Adipose tissue (tissue), 3 donors: ENCODE measurements around the gene EREG. TPM values are rescaled to one million over a fixed set of nuclear protein-coding genes. Genes with fewer than 3 reads are reported as not detected.

Experiments
- H3K27ac ChIP-seq: one replicate; pipeline ENCODE4 v1.5.1; 2013; ENCODE audit warnings: low read depth, low read length
- WGBS, 3 donors: extraction: QIAGEN DNeasy Blood & Tissue Kit; methylation state at CpG; one replicate each; pipeline ENCODE4 v1.1.7; 2013; 5-methylcytosine and 5-hydroxymethylcytosine counted together
- polyA plus RNA-seq, 3 donors: library from polyadenylated mRNA; stranded (reverse); fragments of 200-250 nt; gene quantifications; one replicate each; pipeline ENCODE4 v1.2.3, GENCODE V29; 2013
- donor health status: healthy with polysubstance abuse.
- donor health status: Bipolar disorder and iron deficiency.
- donor health status: healthy.

Gene EREG
- polyA plus RNA-seq, 3 donors = 0.03 to 4.0 (median 0.45) TPM

DNA sequence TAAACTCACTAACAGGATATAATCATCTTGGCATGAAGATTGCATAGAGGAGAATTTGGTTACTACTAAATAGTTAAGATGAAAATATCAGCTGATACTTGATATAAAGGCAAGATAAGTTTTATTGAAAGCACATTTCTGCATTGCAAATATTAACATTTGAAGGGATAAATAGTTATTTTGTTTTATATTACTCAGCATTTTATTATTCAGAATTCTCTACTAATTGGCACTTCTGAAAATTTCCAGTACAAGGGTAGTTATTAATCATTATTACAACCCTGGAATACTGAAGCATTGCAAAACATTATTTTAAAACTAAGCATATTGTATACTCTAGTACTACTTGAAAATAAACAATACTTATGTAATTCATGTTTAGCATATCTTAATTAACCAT, 47.3 kb downstream of the EREG start:
- H3K27ac ChIP-seq = no peak overlapping the region

GRCh38 chr4:74413265-74413664, 48.3 kb downstream of the EREG start:
- no peak overlapping the region for H3K27ac ChIP-seq

GRCh38 chr4:74414149-74414809, 49.3 kb downstream of the EREG start:
- H3K27ac ChIP-seq = no peak overlapping the region
- 45 to 66% (median 62%) methylated on average over 5 of the region's 5 CpGs for WGBS, 3 donors

DNA sequence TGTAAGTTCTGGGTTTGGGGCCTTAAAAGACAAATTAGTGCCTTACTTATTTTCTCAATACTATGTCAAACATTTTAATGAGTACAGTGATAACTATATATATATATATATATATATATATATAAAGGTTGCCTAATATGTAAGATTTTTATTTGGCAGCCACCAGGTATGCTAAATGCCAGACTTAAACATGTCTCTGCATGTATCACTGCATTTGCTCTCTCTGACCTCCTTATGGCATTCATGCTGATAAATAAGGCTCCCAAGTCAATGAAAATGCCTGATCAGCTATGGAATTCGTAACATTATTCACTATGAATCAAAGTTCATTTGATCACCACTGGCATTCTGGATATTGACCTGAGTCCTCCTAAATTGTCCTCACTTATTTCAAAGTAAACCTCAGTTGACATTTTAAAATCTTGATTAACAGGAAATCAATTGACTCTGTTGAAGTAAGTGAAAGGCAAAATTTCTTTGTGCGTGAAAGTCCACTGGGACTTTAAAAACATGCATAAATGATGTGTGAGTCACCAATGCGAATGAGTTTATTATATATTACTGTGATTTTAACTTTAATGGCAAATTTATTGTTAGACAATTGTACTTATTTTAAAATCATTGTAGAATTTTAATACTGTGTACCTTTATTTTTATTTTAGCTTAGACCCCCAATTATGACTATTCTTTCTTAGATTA, 50.8 kb downstream of the EREG start:
- no peak overlapping the region for H3K27ac ChIP-seq
- WGBS, 3 donors = 60 to 77% (median 76%) methylated on average over 3 of the region's 3 CpGs

DNA sequence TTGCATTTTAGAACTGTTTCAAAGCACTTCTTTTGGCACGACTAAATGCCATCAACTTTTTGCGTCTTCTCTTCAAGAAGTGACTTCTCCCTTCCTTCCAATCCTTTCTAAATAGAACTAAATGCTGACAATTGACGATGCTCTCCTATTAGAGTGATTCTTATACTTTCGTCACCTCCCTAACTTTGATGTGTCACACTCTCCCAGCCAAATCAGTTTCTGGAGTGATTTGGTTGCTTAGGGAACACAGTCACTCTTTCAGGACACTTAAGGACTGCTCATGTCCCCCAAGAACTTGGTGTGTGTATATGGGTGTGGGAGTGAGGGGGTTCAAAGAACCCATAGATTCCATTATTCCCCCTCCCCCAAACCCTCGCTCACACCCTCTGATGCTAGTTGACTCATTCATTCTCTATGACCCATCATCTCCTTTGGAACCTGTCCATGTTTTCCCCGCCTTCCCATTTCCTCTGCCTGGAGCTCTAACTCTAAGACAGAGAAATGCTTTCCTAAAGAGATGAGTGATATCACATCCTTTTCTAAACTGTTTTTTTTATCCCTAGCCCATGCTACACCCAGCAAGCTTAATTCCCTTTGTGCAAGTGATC, 53.2 kb downstream of the EREG start:
- 69 to 77% (median 70%) methylated on average over 6 of the region's 6 CpGs for WGBS, 3 donors
- H3K27ac ChIP-seq = no peak overlapping the region

DNA sequence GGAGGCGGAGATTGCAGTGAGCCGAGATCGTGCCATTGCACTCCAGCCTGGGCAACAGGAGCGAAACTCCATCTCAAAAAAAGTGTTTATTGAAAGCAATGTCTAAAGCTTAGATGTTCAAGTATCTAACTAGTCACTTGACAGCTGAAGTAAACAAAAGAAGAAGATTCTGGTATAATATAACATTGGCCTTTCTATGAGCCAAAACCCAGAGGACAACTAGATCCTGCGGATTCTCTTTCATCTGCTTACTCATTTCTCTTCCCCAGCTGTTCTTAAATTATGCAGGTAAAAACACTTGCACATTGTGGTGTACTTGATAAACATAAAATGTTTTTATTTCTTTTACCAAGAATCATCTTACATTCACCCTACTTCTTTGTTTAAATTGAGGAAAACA, 55.9 kb downstream of the EREG start:
- 85 to 95% (median 95%) methylated on average over 2 to 5 of the region's 5 CpGs for WGBS, 3 donors
- no peak overlapping the region for H3K27ac ChIP-seq

- H3K27ac ChIP-seq = no peak overlapping the region
- 34 to 47% (median 46%) methylated on average over 1 of the region's 1 CpG for WGBS, 3 donors
Measured at GRCh38 chr4:74423104-74423503, 58.2 kb downstream of the EREG start.

DNA sequence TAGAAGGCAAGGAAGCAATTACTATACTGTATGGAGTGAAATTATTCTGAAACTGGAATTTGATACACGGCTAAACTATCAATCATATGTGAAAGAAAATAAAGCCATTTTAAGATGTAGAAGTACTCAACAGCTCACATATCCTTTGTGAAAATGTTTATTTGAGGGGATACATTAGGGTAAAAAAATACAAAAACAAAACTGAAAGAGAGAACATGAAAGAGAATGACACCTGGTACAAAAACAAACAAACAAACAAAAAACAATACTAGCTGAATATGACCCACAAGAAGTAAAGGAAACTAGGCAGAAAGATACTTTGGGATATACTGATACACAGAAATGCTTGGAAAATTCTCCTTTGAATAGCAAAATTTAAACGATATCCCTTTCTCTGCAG, 59.2 kb downstream of the EREG start:
- H3K27ac ChIP-seq = no peak overlapping the region
- WGBS, 3 donors = 92 to 96% (median 95%) methylated on average over 2 of the region's 2 CpGs

DNA sequence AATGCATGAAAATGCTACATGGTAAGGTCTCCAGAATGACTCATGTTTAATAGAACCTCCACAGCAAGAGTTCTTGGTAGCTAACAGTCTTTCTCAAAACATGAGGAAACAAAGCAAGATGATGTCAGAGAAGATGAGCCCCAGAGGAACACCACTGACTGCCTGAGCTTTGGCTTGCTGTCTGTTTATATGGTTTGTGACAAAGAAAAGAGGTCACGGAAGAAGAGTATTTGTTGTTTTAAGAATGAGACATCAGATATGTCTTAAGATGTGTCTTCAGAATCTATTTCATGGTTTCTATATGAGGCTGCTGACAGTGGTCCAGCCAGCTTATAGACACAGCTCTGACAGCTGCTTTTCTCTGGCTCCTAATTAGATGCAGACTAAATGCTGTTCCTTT, 61.2 kb downstream of the EREG start:
- WGBS, 3 donors = 68 to 82% (median 74%) methylated on average over 1 of the region's 1 CpG
- H3K27ac ChIP-seq = no peak overlapping the region

DNA sequence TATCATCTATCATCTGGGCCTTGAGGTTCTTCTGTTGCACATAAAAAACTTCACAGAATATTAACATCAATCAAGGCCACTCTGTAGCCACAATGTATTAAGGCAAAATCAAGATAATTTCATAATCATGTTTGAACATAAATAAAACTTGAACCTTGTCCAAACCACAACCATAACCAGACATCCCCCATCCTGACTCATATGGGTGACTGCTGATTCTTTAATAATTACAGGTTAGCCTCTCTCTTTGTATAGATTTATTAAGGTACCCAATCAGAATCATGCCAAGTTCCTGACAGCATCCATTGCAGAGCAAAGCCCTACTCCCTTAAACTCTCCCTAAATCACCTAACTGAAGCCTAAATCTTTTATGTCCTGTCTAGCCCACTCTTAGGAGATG, 63.3 kb downstream of the EREG start:
- H3K27ac ChIP-seq = no peak overlapping the region

DNA sequence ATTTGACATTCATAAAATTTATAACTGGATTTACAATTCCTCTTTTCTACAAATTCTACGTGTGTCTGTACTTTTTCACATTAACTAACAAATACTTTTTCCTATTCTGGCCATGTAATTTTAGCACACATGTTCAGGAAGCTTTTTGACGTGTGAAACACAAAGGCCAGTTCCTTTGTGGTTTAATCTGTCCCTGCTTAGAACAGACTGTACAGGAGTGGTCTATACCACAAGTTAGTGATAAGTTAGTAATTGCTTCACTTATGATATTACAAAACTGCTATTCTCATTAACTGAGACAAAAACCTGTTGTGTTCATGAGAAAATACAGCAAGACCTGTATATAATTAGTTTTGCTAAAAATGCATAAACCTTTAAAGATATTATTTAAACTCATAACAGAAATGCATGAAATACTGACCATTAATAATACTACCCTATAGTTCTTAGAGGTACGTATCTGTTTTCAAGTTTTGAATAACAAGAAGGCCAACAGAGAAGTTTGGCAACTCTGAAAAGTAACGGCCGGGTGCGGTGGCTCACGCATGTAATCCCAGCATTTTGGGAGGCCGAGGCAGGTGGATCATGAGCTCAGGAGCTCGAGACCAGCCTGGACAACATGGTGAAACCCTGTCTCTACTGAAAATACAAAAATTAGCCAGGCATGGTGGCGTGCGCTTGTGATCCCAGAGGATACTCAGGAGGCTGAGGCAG, 66.3 kb downstream of the EREG start:
- 50 to 81% (median 58%) methylated on average over 11 of the region's 11 CpGs for WGBS, 3 donors
- H3K27ac ChIP-seq = no peak overlapping the region

DNA sequence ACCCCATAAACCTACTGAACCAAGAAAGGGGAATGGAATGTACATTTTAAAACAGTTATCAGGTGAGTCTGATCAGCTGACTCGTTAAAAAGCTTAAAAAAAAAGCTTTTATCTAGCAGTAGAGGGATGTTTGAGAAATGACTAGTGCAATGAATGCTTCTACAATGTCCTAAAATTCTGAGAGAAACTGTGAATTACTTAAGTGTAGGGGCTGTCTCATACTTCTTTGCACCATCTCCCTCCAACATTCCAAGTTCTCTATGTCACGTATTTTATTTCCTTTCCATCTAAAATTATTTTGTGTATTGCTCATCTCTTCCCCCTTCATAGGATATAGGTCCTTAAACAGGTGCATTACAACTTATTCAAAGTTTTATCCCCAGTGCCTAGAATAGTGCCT, 68.1 kb downstream of the EREG start:
- WGBS, 3 donors = 72 to 85% (median 80%) methylated on average over 2 of the region's 2 CpGs

GRCh38 chr4:74433541-74434172, 68.7 kb downstream of the EREG start:
- WGBS, 3 donors = 75 to 82% (median 75%) methylated on average over 7 of the region's 7 CpGs
- H3K27ac ChIP-seq = no peak overlapping the region

More for the DNA sequence above, 68.1 kb downstream of the EREG start:
- H3K27ac ChIP-seq = no peak overlapping the region

- no peak overlapping the region for H3K27ac ChIP-seq
- 80 to 93% (median 91%) methylated on average over 1 of the region's 1 CpG for WGBS, 3 donors
Measured at GRCh38 chr4:74435296-74435695, 70.4 kb downstream of the EREG start.

- H3K27ac ChIP-seq = no peak overlapping the region
- 76 to 92% (median 91%) methylated on average over 3 of the region's 3 CpGs for WGBS, 3 donors
Measured at GRCh38 chr4:74437866-74438265, 72.9 kb downstream of the EREG start.
